Liver (tissue), 9 donors: ENCODE results near the gene ZBTB6. TPM values are rescaled to one million over a fixed set of nuclear protein-coding genes. Genes with fewer than 3 reads are reported as not detected.

Experiments used
- DNase-seq: peaks from one replicate; pipeline ENCODE4 v3.0.0-alpha.2; 2017; ENCODE audit warnings: low spot score
- H3K27ac ChIP-seq, 2 donors: one replicate each; pipeline ENCODE4 v1.7.0; 2013; ENCODE audit warnings: inconsistent platforms in 2 of 2, low read length in 2 of 2, control low read depth in 1 of 2, low read depth in 1 of 2, mild to moderate bottlenecking in 1 of 2
- H3K27me3 ChIP-seq, 4 donors: one replicate each; pipeline versions ENCODE4 v1.6.1 to v1.7.0; 2013; ENCODE audit warnings: low read length in 3 of 4, inconsistent platforms in 1 of 4, mild to moderate bottlenecking in 1 of 4, moderate library complexity in 1 of 4; ENCODE audit not compliant: control insufficient read depth in 4 of 4, insufficient read depth in 4 of 4
- H3K36me3 ChIP-seq, 4 donors: one replicate each; pipeline versions ENCODE4 v1.6.1 to v1.7.0; 2013; ENCODE audit warnings: low read length in 3 of 4, mild to moderate bottlenecking in 3 of 4, low read depth in 1 of 4, moderate library complexity in 1 of 4; ENCODE audit not compliant: control insufficient read depth in 4 of 4, insufficient read depth in 3 of 4
- H3K4me1 ChIP-seq, 4 donors: one replicate each; pipeline versions ENCODE4 v1.6.1 to v1.7.0; 2013; ENCODE audit warnings: low read length in 3 of 4, mild to moderate bottlenecking in 3 of 4, moderate library complexity in 1 of 4; ENCODE audit not compliant: control insufficient read depth in 4 of 4, insufficient read depth in 4 of 4
- H3K4me3 ChIP-seq, 3 donors: one replicate each; pipeline versions ENCODE4 v1.6.1 to v1.7.0; 2013; ENCODE audit warnings: low read length in 3 of 3, control low read depth in 1 of 3, low read depth in 1 of 3, mild to moderate bottlenecking in 1 of 3
- H3K9ac ChIP-seq, 2 donors: one replicate each; pipeline ENCODE4 v1.7.0; 2013; ENCODE audit warnings: low read length in 2 of 2, mild to moderate bottlenecking in 2 of 2, moderate library complexity in 2 of 2, control low read depth in 1 of 2, low read depth in 1 of 2
- H3K9me3 ChIP-seq, 4 donors: one replicate each; pipeline versions ENCODE4 v1.6.1 to v1.7.0; 2013; ENCODE audit warnings: low read length in 3 of 4; ENCODE audit not compliant: control insufficient read depth in 4 of 4
- EGR1 ChIP-seq, 2 donors: IDR thresholded peaks; 2 replicates each; pipeline ENCODE4 v1.6.1; 2016 to 2018; ENCODE audit warnings: antibody characterized with exemption in 2 of 2, low read depth in 2 of 2
- FOXA1 ChIP-seq: IDR thresholded peaks from 2 replicates; pipeline ENCODE4 v1.6.1; 2016; ENCODE audit warnings: antibody characterized with exemption
- FOXA2 ChIP-seq: IDR thresholded peaks from 2 replicates; pipeline ENCODE4 v1.6.1; 2016; ENCODE audit warnings: antibody characterized with exemption
- HNF4A ChIP-seq, 2 donors: conservative IDR thresholded peaks; 2 replicates each; pipeline ENCODE4 v1.6.1; 2016; ENCODE audit warnings: antibody characterized with exemption in 2 of 2, mild to moderate bottlenecking in 2 of 2
- HNF4G ChIP-seq: IDR thresholded peaks from 2 replicates; pipeline ENCODE4 v1.6.1; 2016; ENCODE audit warnings: antibody characterized with exemption
- JUND ChIP-seq, 2 donors: IDR thresholded peaks; 2 replicates each; pipeline ENCODE4 v1.6.1; 2016; ENCODE audit warnings: antibody characterized with exemption in 2 of 2
- NR2F2 ChIP-seq: IDR thresholded peaks from 2 replicates; pipeline ENCODE4 v1.6.1; 2016; ENCODE audit warnings: antibody characterized with exemption
- RAD21 ChIP-seq, 2 donors: IDR thresholded peaks; 2 replicates each; pipeline ENCODE4 v1.6.1; 2016; ENCODE audit warnings: antibody characterized with exemption in 2 of 2, mild to moderate bottlenecking in 2 of 2
- RXRA ChIP-seq, 2 donors: IDR thresholded peaks; 2 replicates each; pipeline ENCODE4 v1.6.1; 2017 to 2018; ENCODE audit warnings: antibody characterized with exemption in 2 of 2, mild to moderate bottlenecking in 1 of 2
- SP1 ChIP-seq: IDR thresholded peaks from 2 replicates; pipeline ENCODE4 v1.6.1; 2018; ENCODE audit warnings: antibody characterized with exemption, mild to moderate bottlenecking
- TAF1 ChIP-seq: conservative IDR thresholded peaks from 2 replicates; pipeline ENCODE4 v1.6.1; 2016; ENCODE audit warnings: antibody characterized with exemption, mild to moderate bottlenecking
- YY1 ChIP-seq: IDR thresholded peaks from 2 replicates; pipeline ENCODE4 v1.6.1; 2016; ENCODE audit warnings: antibody characterized with exemption, mild to moderate bottlenecking
- WGBS: extraction: QIAGEN DNeasy Blood & Tissue Kit; methylation state at CpG from one replicate; pipeline ENCODE4 v1.1.7; 2013; 5-methylcytosine and 5-hydroxymethylcytosine counted together
- polyA plus RNA-seq, 2 donors: library from polyadenylated mRNA; stranded (reverse) in 1 of 2; unstranded in 1 of 2; fragments of 200-250 nt in 1 of 2; fragments of >200 nt in 1 of 2; fragmentation: Nextera tagmentation in 1 of 2; extraction: Ambion mirVana in 1 of 2; gene quantifications; one replicate each; pipeline versions ENCODE4 v1.2.1 to v1.2.3, GENCODE V29; 2013 to 2015
- total RNA-seq, 2 donors: library from RNA; depleted of rRNA; stranded (reverse); fragments of >200 nt; gene quantifications; one replicate each; pipeline ENCODE4 v1.2.3, GENCODE V29; 2014
- TF ChIP-seq, protein P1 (sequence below): fragments of 150-350 bp; IDR thresholded peaks from 2 replicates; pipeline ENCODE4 v1.5.1; 2017; ENCODE audit warnings: improper control_type of control experiment, low read depth, low read length; ENCODE audit not compliant: missing input control
- TF ChIP-seq, protein P2 (sequence below): IDR thresholded peaks from 2 replicates; pipeline ENCODE4 v1.6.1; 2016; ENCODE audit warnings: antibody characterized with exemption
- TF ChIP-seq, protein P3 (sequence below): IDR thresholded peaks from 2 replicates; pipeline ENCODE4 v1.6.1; 2016; ENCODE audit warnings: antibody characterized with exemption, mild to moderate bottlenecking
- TF ChIP-seq, protein P4 (sequence below): IDR thresholded peaks from 2 replicates; pipeline ENCODE4 v1.6.1; 2016; ENCODE audit warnings: antibody characterized with exemption
- TF ChIP-seq, protein P5 (sequence below): IDR thresholded peaks from 2 replicates; pipeline ENCODE4 v1.6.1; 2016; ENCODE audit warnings: antibody characterized with exemption
- donor health status: healthy.
- donor health status: healthy.
- donor health status: healthy.
- donor health status: healthy.
- donor health status: healthy.

Gene ZBTB6
- total and polyA plus RNA-seq, 4 donors: 0.92 to 7.1 (median 3.3) TPM

- H3K27me3 ChIP-seq: no peaks in the 10 kb centered on the region
- 89% methylated on average over 3 of the region's 3 CpGs for WGBS
- no peak for DNase-seq
- H3K4me1 ChIP-seq: peaks cover 0 to 12% (median 2%) of the 10 kb centered on the region in 4 donors
- peaks cover 0 to 5% (median 0%) of the 10 kb centered on the region in 4 donors for H3K36me3 ChIP-seq
- H3K27ac ChIP-seq: no peak overlapping the region
- H3K4me3 ChIP-seq: no peak overlapping the region
- H3K9ac ChIP-seq: no peak overlapping the region
- no peaks in the 10 kb centered on the region for H3K9me3 ChIP-seq
- no peak for TF ChIP-seq JUND (IDR thresholded peaks at IDR 0.05)
- TF ChIP-seq EGR1 (IDR thresholded peaks at IDR 0.05; ENCODE audit: low read depth in 2 of 2): no peak
- TF ChIP-seq TAF1: no peak
- TF ChIP-seq FOXA2: no peak
- TF ChIP-seq, protein P1, sequence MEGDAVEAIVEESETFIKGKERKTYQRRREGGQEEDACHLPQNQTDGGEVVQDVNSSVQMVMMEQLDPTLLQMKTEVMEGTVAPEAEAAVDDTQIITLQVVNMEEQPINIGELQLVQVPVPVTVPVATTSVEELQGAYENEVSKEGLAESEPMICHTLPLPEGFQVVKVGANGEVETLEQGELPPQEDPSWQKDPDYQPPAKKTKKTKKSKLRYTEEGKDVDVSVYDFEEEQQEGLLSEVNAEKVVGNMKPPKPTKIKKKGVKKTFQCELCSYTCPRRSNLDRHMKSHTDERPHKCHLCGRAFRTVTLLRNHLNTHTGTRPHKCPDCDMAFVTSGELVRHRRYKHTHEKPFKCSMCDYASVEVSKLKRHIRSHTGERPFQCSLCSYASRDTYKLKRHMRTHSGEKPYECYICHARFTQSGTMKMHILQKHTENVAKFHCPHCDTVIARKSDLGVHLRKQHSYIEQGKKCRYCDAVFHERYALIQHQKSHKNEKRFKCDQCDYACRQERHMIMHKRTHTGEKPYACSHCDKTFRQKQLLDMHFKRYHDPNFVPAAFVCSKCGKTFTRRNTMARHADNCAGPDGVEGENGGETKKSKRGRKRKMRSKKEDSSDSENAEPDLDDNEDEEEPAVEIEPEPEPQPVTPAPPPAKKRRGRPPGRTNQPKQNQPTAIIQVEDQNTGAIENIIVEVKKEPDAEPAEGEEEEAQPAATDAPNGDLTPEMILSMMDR: no peak
- TF ChIP-seq HNF4G: no peak
- TF ChIP-seq, protein P2, sequence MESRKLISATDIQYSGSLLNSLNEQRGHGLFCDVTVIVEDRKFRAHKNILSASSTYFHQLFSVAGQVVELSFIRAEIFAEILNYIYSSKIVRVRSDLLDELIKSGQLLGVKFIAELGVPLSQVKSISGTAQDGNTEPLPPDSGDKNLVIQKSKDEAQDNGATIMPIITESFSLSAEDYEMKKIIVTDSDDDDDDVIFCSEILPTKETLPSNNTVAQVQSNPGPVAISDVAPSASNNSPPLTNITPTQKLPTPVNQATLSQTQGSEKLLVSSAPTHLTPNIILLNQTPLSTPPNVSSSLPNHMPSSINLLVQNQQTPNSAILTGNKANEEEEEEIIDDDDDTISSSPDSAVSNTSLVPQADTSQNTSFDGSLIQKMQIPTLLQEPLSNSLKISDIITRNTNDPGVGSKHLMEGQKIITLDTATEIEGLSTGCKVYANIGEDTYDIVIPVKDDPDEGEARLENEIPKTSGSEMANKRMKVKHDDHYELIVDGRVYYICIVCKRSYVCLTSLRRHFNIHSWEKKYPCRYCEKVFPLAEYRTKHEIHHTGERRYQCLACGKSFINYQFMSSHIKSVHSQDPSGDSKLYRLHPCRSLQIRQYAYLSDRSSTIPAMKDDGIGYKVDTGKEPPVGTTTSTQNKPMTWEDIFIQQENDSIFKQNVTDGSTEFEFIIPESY: no peak
Observed at GRCh38 chr9:122950263-122950662, 37.1 kb upstream of the ZBTB6 start.

GRCh38 chr9:122949696-122950095, 36.6 kb upstream of the ZBTB6 start:
- Histone ChIP-seq H3K9me3 (no peaks in the 10 kb centered on the region), H3K9ac (no peak overlapping the region), H3K4me3 (no peak overlapping the region), H3K27me3 (no peaks in the 10 kb centered on the region), H3K4me1 (peaks cover 0 to 15% (median 2%) of the 10 kb centered on the region in 4 donors), H3K36me3 (peaks cover 0 to 5% (median 0%) of the 10 kb centered on the region in 4 donors), H3K27ac (no peak overlapping the region)
- 96% methylated on average over 1 of the region's 1 CpG for WGBS
- no peak for DNase-seq
- no peak for TF ChIP-seq TAF1
- no peak for TF ChIP-seq SP1
- no peak for TF ChIP-seq NR2F2
- no peak for TF ChIP-seq HNF4A (conservative IDR thresholded peaks at IDR 0.05)
- TF ChIP-seq, protein P3, sequence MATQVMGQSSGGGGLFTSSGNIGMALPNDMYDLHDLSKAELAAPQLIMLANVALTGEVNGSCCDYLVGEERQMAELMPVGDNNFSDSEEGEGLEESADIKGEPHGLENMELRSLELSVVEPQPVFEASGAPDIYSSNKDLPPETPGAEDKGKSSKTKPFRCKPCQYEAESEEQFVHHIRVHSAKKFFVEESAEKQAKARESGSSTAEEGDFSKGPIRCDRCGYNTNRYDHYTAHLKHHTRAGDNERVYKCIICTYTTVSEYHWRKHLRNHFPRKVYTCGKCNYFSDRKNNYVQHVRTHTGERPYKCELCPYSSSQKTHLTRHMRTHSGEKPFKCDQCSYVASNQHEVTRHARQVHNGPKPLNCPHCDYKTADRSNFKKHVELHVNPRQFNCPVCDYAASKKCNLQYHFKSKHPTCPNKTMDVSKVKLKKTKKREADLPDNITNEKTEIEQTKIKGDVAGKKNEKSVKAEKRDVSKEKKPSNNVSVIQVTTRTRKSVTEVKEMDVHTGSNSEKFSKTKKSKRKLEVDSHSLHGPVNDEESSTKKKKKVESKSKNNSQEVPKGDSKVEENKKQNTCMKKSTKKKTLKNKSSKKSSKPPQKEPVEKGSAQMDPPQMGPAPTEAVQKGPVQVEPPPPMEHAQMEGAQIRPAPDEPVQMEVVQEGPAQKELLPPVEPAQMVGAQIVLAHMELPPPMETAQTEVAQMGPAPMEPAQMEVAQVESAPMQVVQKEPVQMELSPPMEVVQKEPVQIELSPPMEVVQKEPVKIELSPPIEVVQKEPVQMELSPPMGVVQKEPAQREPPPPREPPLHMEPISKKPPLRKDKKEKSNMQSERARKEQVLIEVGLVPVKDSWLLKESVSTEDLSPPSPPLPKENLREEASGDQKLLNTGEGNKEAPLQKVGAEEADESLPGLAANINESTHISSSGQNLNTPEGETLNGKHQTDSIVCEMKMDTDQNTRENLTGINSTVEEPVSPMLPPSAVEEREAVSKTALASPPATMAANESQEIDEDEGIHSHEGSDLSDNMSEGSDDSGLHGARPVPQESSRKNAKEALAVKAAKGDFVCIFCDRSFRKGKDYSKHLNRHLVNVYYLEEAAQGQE: no peak
- no peak for TF ChIP-seq RAD21 (IDR thresholded peaks at IDR 0.05)
- TF ChIP-seq, protein P4, sequence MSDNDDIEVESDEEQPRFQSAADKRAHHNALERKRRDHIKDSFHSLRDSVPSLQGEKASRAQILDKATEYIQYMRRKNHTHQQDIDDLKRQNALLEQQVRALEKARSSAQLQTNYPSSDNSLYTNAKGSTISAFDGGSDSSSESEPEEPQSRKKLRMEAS: no peak
- no peak for TF ChIP-seq FOXA1
- TF ChIP-seq RXRA (IDR thresholded peaks at IDR 0.05): no peak
- TF ChIP-seq, protein P1: no peak
- no peak for TF ChIP-seq YY1
- TF ChIP-seq, protein P5, sequence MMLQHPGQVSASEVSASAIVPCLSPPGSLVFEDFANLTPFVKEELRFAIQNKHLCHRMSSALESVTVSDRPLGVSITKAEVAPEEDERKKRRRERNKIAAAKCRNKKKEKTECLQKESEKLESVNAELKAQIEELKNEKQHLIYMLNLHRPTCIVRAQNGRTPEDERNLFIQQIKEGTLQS: no peak
